RWPE1 (cell line): ENCODE measurements around the gene TCEAL3.

ENCODE experiments used
- CTCF ChIA-PET: fragments of 350-600 bp; sonication (Branson Sonifier 250); formaldehyde crosslinking; extraction: SDS; loops from one replicate; lab custom pipeline; 2021; lab: Yijun Ruan, JAX
- POLR2A ChIA-PET: fragments of 400-600 bp; formaldehyde crosslinking; extraction: SDS; loops from one replicate; lab custom pipeline; 2020; ENCODE audit warnings: antibody characterized with exemption; ENCODE audit not compliant: low non-redundant PET; lab: Yijun Ruan, JAX
- DNase-seq: peaks from one replicate; pipeline ENCODE4 v3.0.0; 2012; ENCODE audit warnings: low spot score
- H3K27ac ChIP-seq: fragments of 450-650 bp; 2 replicates; pipeline ENCODE4 v1.5.1; 2017
- TF ChIP-seq, protein P1 (sequence below): fragments of 450-650 bp; conservative IDR thresholded peaks from 2 replicates; pipeline ENCODE4 v1.5.1; 2017; ENCODE audit warnings: low read depth, mild to moderate bottlenecking

TCEAL3 gene, protein sequence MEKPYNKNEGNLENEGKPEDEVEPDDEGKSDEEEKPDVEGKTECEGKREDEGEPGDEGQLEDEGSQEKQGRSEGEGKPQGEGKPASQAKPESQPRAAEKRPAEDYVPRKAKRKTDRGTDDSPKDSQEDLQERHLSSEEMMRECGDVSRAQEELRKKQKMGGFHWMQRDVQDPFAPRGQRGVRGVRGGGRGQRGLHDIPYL

DNA sequence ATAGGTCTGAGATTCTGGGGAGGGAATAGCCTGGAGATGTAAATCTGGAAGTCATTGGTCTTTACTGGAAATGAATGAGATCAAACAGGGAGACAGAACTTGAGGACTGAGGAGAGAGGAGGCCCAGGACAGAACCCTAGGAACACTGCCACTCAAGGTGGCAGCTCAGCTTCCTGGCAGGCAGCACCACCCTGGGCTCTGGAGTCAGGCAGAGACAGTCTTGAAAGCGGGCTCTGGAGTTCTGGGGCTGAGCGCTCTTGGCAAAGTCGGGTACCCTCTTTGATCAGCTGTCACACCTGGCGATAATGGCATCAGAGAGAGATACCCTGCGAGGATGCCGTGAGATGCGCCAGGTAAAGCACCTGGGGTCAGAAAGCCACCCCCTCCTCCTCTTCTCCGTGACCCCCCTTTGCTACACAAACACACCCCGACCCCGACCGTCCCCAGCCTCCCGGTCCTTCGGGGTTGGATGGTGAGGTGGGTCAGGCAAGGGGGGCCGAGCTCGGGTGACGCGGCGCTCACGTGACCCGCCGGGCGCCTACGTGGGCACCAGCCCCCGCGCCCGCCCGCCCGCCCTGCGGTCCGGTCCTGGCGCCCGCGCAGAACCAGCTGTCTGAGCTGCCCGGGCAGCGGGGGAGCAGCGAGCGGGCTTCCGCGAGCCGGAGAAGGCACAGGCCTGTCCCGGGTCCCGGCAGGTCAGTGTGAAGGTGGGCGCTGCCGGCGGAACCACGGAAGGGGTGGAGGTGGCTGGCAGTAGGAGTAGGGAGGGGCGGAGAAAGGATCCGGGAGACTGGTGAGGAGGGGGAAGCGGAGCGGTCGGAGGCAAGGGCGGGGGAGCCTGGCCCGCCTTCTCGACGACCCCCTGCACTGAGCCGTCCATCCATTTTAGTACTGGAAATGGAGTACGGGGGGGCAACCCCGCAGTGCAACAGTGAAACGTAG lies at the start of gene TCEAL3:
TSS of gene TCEAL3 (plus strand) at position 600 of the 942 bp plus-strand sequence. CDS start 1,102 bp downstream, outside the sequence.
- CTCF ChIA-PET, result no interaction called here
- TF ChIP-seq, protein P1, sequence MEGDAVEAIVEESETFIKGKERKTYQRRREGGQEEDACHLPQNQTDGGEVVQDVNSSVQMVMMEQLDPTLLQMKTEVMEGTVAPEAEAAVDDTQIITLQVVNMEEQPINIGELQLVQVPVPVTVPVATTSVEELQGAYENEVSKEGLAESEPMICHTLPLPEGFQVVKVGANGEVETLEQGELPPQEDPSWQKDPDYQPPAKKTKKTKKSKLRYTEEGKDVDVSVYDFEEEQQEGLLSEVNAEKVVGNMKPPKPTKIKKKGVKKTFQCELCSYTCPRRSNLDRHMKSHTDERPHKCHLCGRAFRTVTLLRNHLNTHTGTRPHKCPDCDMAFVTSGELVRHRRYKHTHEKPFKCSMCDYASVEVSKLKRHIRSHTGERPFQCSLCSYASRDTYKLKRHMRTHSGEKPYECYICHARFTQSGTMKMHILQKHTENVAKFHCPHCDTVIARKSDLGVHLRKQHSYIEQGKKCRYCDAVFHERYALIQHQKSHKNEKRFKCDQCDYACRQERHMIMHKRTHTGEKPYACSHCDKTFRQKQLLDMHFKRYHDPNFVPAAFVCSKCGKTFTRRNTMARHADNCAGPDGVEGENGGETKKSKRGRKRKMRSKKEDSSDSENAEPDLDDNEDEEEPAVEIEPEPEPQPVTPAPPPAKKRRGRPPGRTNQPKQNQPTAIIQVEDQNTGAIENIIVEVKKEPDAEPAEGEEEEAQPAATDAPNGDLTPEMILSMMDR, result no peak
- POLR2A ChIA-PET, result no interaction called here
- peak within 1 kb of the TSS; percentile 60 for H3K27ac ChIP-seq
- DNase-seq, result no peak

DNA sequence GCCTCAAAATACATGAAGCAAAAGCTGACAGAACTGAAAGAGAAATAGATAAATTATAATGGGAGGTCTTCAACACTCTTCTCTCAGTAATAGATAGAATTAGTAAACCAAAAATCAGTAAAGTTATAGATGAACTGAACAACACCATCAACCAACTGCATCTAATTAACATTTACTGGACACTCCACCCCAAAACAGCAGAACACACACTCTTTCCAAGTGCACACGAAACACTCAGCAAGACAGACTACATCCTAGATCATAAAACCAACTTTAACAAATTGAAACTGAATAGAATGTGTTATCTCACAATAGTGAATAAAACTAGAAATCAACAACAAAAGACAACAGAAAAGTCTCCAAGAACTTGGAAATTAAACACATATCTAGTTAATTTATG lies 47.5 kb upstream of the TCEAL3 start:
- no peak overlapping the region for H3K27ac ChIP-seq
- DNase-seq, result no peak
- CTCF ChIA-PET, result no interaction called here
- TF ChIP-seq, protein P1, result no peak
- POLR2A ChIA-PET, result no interaction called here

DNA sequence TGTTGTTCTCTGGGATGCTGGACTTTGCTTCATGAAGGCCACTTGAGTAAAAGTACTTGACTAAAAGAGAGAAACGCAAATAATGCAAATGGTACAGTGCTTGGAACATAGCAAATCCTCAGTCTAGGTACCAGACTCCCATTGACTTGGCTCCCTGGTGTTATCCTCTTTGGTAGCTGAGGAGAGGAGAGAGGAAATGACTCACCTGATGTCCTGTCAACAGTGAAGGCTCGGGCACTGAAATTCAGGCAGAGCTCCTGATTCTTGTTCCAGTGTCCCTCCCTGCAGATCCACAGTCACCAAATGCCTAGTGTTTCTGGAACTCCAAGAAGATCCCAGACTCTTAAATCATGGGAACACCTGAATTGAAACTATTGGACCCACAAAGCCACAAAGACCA lies 45.0 kb upstream of the TCEAL3 start:
- DNase-seq, result no peak
- no peak overlapping the region for H3K27ac ChIP-seq
- POLR2A ChIA-PET, result no interaction called here
- CTCF ChIA-PET, result interaction anchor here (0.7 kb wide), 1 partner anchor 227 kb away, joined by 3 read pairs; no protein-coding TSS in a partner anchor
- TF ChIP-seq, protein P1, result no peak

DNA sequence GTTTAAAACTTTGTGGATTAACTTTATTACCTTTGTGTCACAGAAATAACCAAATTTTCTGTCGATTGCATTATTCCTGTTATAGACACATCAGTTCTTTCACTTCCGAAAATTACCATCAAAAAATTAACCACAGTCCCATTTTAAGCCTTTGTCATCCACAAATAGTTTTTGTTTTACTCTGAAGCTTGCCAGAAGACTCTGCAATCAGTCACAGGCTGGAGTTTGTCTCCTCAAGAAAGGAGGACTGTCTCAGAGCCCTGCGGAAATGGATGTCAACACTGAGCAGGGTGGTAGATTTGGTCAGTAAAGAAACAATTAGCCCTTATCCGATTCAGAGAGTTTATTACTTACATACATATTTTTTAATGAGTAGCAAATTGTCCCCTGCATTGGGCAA lies 42.6 kb upstream of the TCEAL3 start:
- no peak overlapping the region for H3K27ac ChIP-seq
- TF ChIP-seq, protein P1, result no peak
- POLR2A ChIA-PET, result no interaction called here
- DNase-seq, result no peak
- CTCF ChIA-PET, result no interaction called here

DNA sequence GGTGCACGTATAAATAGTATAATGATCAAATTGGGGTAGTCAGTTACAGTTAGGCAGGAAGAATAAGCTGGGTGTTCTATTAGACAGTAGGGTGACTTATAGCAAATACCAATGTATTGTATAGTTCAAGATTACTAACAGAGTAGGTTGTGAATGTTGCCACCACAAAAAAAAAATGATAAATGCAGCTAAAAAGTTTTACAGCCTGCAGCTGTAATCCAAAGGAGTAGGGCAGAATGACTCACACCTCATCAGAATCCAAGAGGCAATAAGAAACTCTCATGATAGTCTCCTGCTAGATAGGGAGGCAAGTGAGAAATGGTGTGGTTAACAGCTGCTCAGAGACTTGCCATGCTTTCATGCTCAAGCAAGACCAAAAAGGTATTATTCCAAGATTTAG lies 42.0 kb upstream of the TCEAL3 start:
- TF ChIP-seq, protein P1, result no peak
- H3K27ac ChIP-seq, result no peak overlapping the region
- POLR2A ChIA-PET, result no interaction called here
- CTCF ChIA-PET, result interaction anchor here (0.6 kb wide), 1 partner anchor 15 kb away, joined by 4 read pairs; no protein-coding TSS in a partner anchor
- DNase-seq, result no peak

DNA sequence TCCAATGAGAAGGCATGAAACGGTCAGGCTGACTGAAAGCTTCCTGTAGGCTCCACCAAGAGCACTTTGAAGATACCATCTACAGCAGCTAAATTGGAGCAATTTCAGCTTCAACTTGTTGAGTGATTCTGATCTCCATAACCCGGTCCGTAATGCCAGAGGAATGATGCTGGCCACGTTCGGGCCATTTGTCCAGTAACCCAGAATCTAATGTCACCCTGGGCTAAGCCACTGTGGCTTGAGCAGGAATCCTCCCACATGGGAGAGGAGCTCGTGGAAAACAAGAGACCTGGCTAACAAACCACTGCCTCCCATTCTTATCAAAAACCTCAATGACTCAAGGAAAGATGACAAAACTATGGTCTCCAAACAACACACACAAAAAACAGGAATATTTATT lies 36.6 kb upstream of the TCEAL3 start:
- DNase-seq, result no peak
- TF ChIP-seq, protein P1, result no peak
- ChIA-PET POLR2A (no interaction called here), CTCF (no interaction called here)
- H3K27ac ChIP-seq, result no peak overlapping the region
